ENCODE data around the gene RING1. TPM values are rescaled to one million over a fixed set of nuclear protein-coding genes. Genes with fewer than 3 reads are reported as not detected.
A peak's percentile ranks its signal among the peaks of the same experiment; 100 is the strongest.

Gene RING1
- total RNA-seq, 1 donor from 2014 or later: 30.8 TPM

GRCh38 chr6:33241968-33242367 is 33.7 kb downstream of the RING1 start:
- FAIRE-seq: no peak
- Mint-ChIP-seq H3K27me3 (ENCODE audit: low read depth, unreplicated experiment) (peaks cover 34% of the 10 kb centered on the region), H3K9me3 (ENCODE audit: unreplicated experiment) (peaks cover 3% of the 10 kb centered on the region), H3K4me1 (ENCODE audit: low read depth, unreplicated experiment) (no peaks in the 10 kb centered on the region), H3K27ac (ENCODE audit: unreplicated experiment) (peak overlapping the region; percentile 86), H3K4me3 (ENCODE audit: unreplicated experiment) (no peak overlapping the region), H3K36me3 (ENCODE audit: low read depth, unreplicated experiment) (no peaks in the 10 kb centered on the region)
- TF ChIP-seq CTCF (IDR thresholded peaks at IDR 0.05; ENCODE audit: insufficient read depth, low read depth, low read length): no peak
- no peak for TF ChIP-seq EZH2 (IDR thresholded peaks at IDR 0.05; ENCODE audit: insufficient read depth, low read length)
- DNase-seq (ENCODE audit: low read depth): no peak
- Histone ChIP-seq H3K27ac (ENCODE audit: low read depth, low read length) (no peak overlapping the region), H3K36me3 (ENCODE audit: insufficient read depth, low read length) (no peaks in the 10 kb centered on the region), H4K20me1 (ENCODE audit: insufficient read depth, low read length) (no peaks in the 10 kb centered on the region), H3K79me2 (ENCODE audit: insufficient read depth, low read length) (no peaks in the 10 kb centered on the region), H2AFZ (ENCODE audit: low read depth, low read length) (no peak overlapping the region), H3K4me1 (ENCODE audit: insufficient read depth, low read length) (no peaks in the 10 kb centered on the region), H3K4me2 (ENCODE audit: low read length) (no peak overlapping the region), H3K9ac (ENCODE audit: low read length) (no peak overlapping the region), H3K27me3 (ENCODE audit: insufficient read depth, low read length) (peaks cover 13% of the 10 kb centered on the region), H3K9me3 (ENCODE audit: insufficient read depth, low read depth, low read length) (no peaks in the 10 kb centered on the region), H3K4me3 (ENCODE audit: insufficient read depth, low read depth, low read length) (no peak overlapping the region)

- Histone ChIP-seq H3K9me3 (ENCODE audit: insufficient read depth, low read depth, low read length) (no peaks in the 10 kb centered on the region), H3K4me3 (ENCODE audit: insufficient read depth, low read depth, low read length) (no peak overlapping the region), H3K79me2 (ENCODE audit: insufficient read depth, low read length) (no peaks in the 10 kb centered on the region), H3K27me3 (ENCODE audit: insufficient read depth, low read length) (peaks cover 13% of the 10 kb centered on the region), H2AFZ (ENCODE audit: low read depth, low read length) (no peak overlapping the region), H3K4me2 (ENCODE audit: low read length) (no peak overlapping the region), H3K9ac (ENCODE audit: low read length) (no peak overlapping the region), H4K20me1 (ENCODE audit: insufficient read depth, low read length) (no peaks in the 10 kb centered on the region), H3K4me1 (ENCODE audit: insufficient read depth, low read length) (peaks cover 6% of the 10 kb centered on the region), H3K27ac (ENCODE audit: low read depth, low read length) (no peak overlapping the region), H3K36me3 (ENCODE audit: insufficient read depth, low read length) (no peaks in the 10 kb centered on the region)
- TF ChIP-seq CTCF (IDR thresholded peaks at IDR 0.05; ENCODE audit: insufficient read depth, low read depth, low read length): no peak
- no peak for TF ChIP-seq EZH2 (IDR thresholded peaks at IDR 0.05; ENCODE audit: insufficient read depth, low read length)
- H3K4me1 Mint-ChIP-seq (ENCODE audit: low read depth, unreplicated experiment): no peaks in the 10 kb centered on the region
- DNase-seq (ENCODE audit: low read depth): no peak
- FAIRE-seq: no peak
- H3K9me3 Mint-ChIP-seq (ENCODE audit: unreplicated experiment): peaks cover 3% of the 10 kb centered on the region
- H3K4me3 Mint-ChIP-seq (ENCODE audit: unreplicated experiment): no peak overlapping the region
- H3K27ac Mint-ChIP-seq (ENCODE audit: unreplicated experiment): no peak overlapping the region
- peaks cover 23% of the 10 kb centered on the region for H3K27me3 Mint-ChIP-seq (ENCODE audit: low read depth, unreplicated experiment)
- H3K36me3 Mint-ChIP-seq (ENCODE audit: low read depth, unreplicated experiment): no peaks in the 10 kb centered on the region
Observed at GRCh38 chr6:33243476-33243875, 35.2 kb downstream of the RING1 start.

- H2AFZ ChIP-seq (ENCODE audit: low read depth, low read length): peak overlapping the region; percentile 86
- no peak for TF ChIP-seq EZH2 (IDR thresholded peaks at IDR 0.05; ENCODE audit: insufficient read depth, low read length)
- peak; percentile 72 for TF ChIP-seq CTCF (IDR thresholded peaks at IDR 0.05; ENCODE audit: insufficient read depth, low read depth, low read length)
- no peaks in the 10 kb centered on the region for H3K9me3 ChIP-seq (ENCODE audit: insufficient read depth, low read depth, low read length)
- H3K9ac ChIP-seq (ENCODE audit: low read length): peak overlapping the region; percentile 87
- H3K79me2 ChIP-seq (ENCODE audit: insufficient read depth, low read length): no peaks in the 10 kb centered on the region
- peaks cover 31% of the 10 kb centered on the region for H3K4me1 ChIP-seq (ENCODE audit: insufficient read depth, low read length)
- peak overlapping the region; percentile 68 for H3K4me3 ChIP-seq (ENCODE audit: insufficient read depth, low read depth, low read length)
- Mint-ChIP-seq H3K27ac (ENCODE audit: unreplicated experiment) (peak overlapping the region; percentile 77), H3K4me3 (ENCODE audit: unreplicated experiment) (peak overlapping the region; percentile 84), H3K36me3 (ENCODE audit: low read depth, unreplicated experiment) (peaks cover 8% of the 10 kb centered on the region), H3K9me3 (ENCODE audit: unreplicated experiment) (peaks cover 4% of the 10 kb centered on the region), H3K4me1 (ENCODE audit: low read depth, unreplicated experiment) (peaks cover 26% of the 10 kb centered on the region), H3K27me3 (ENCODE audit: low read depth, unreplicated experiment) (peaks cover 3% of the 10 kb centered on the region)
- DNase-seq (ENCODE audit: low read depth) (peak; percentile 52), FAIRE-seq (no peak)
- H3K27ac ChIP-seq (ENCODE audit: low read depth, low read length): peak overlapping the region; percentile 73
- H4K20me1 ChIP-seq (ENCODE audit: insufficient read depth, low read length): peaks cover 3% of the 10 kb centered on the region
- H3K4me2 ChIP-seq (ENCODE audit: low read length): peak overlapping the region; percentile 99
- H3K27me3 ChIP-seq (ENCODE audit: insufficient read depth, low read length): peaks cover 2% of the 10 kb centered on the region
- H3K36me3 ChIP-seq (ENCODE audit: insufficient read depth, low read length): peaks cover 6% of the 10 kb centered on the region
Observed at GRCh38 chr6:33247977-33248642, 39.8 kb downstream of the RING1 start.

All from astrocyte (in vitro differentiated cells and primary cell).